Lower lobe of right lung (tissue), 2 donors: Measurements from ENCODE around the gene MAGI1. TPM values are rescaled to one million over a fixed set of nuclear protein-coding genes. Genes with fewer than 3 reads are reported as not detected.

ENCODE experiments used
- ATAC-seq, 2 donors: fragments of 200-7000 bp; cut with Tn5 transposase; one replicate each; pipeline ENCODE4 v1.9.1; 2020 to 2022; ENCODE audit warnings: mild to moderate bottlenecking in 2 of 2, moderate library complexity in 2 of 2
- DNase-seq: peaks from one replicate; pipeline ENCODE4 v3.0.0-alpha.2; 2020
- H3K27ac ChIP-seq: fragments of 200-600 bp; one replicate; pipeline ENCODE4 v1.8.0; 2022
- H3K27me3 ChIP-seq: fragments of 200-600 bp; one replicate; pipeline ENCODE4 v1.8.0; 2022; ENCODE audit warnings: low read depth
- H3K36me3 ChIP-seq: fragments of 200-600 bp; one replicate; pipeline ENCODE4 v1.8.0; 2022; ENCODE audit warnings: mild to moderate bottlenecking
- H3K4me1 ChIP-seq: fragments of 200-600 bp; one replicate; pipeline ENCODE4 v1.8.0; 2022
- H3K4me3 ChIP-seq: fragments of 200-600 bp; one replicate; pipeline ENCODE4 v1.8.0; 2022; ENCODE audit warnings: mild to moderate bottlenecking
- H3K9me3 ChIP-seq: fragments of 200-600 bp; one replicate; pipeline ENCODE4 v1.8.0; 2022
- CTCF ChIP-seq: fragments of 200-600 bp; IDR thresholded peaks from one replicate; pipeline ENCODE4 v1.8.0; 2022; ENCODE audit warnings: antibody characterized with exemption, mild to moderate bottlenecking
- intact Hi-C: fragments of 100-400 bp; cut with DNase I; formaldehyde crosslinking; loops from one replicate; pipeline ENCODE4 v1.11.0; 2022
- total RNA-seq: library from RNA; stranded (reverse); fragmentation: NEBNext Ultra II Directional; extraction: Animal tissue kit (Norgen Biotek cat#: 25700); gene quantifications from one replicate; pipeline ENCODE4 v1.2.1, GENCODE V29; 2021
- donor health status: DM: no; HTN: yes; CAD: no; lungs with severe emphysema.

MAGI1 gene
- total RNA-seq, 1 donor from 2014 or later, result 35.5 TPM

- no peaks in the 10 kb centered on the region for H3K4me1 ChIP-seq
- no peak overlapping the region for H3K27ac ChIP-seq
- no peaks in the 10 kb centered on the region for H3K27me3 ChIP-seq
- TF ChIP-seq CTCF, result no peak
- intact Hi-C loops, result no loop called here
- H3K36me3 ChIP-seq, result no peaks in the 10 kb centered on the region
- H3K4me3 ChIP-seq, result no peak overlapping the region
- DNase-seq (no peak), ATAC-seq (no peak)
- H3K9me3 ChIP-seq, result no peaks in the 10 kb centered on the region
Measured at GRCh38 chr3:65655061-65655460, 383.7 kb downstream of the MAGI1 start.

GRCh38 chr3:65653731-65654130 is 385.0 kb downstream of the MAGI1 start:
- Histone ChIP-seq H3K4me3 (no peak overlapping the region), H3K9me3 (no peaks in the 10 kb centered on the region), H3K27me3 (no peaks in the 10 kb centered on the region), H3K27ac (no peak overlapping the region), H3K36me3 (no peaks in the 10 kb centered on the region), H3K4me1 (no peaks in the 10 kb centered on the region)
- intact Hi-C loops, result no loop called here
- TF ChIP-seq CTCF, result no peak
- ATAC-seq (no peak), DNase-seq (no peak)

- H3K4me1 ChIP-seq, result no peaks in the 10 kb centered on the region
- H3K27me3 ChIP-seq, result no peaks in the 10 kb centered on the region
- intact Hi-C loops, result no loop called here
- no peak overlapping the region for H3K4me3 ChIP-seq
- TF ChIP-seq CTCF, result no peak
- no peak overlapping the region for H3K27ac ChIP-seq
- peaks cover 22% of the 10 kb centered on the region for H3K9me3 ChIP-seq
- no peaks in the 10 kb centered on the region for H3K36me3 ChIP-seq
- no peak for DNase-seq
- no peak for ATAC-seq
Measured at GRCh38 chr3:65650247-65650646, 388.5 kb downstream of the MAGI1 start.

- TF ChIP-seq CTCF, result no peak
- no peak for ATAC-seq
- Histone ChIP-seq H3K9me3 (peaks cover 22% of the 10 kb centered on the region), H3K36me3 (no peaks in the 10 kb centered on the region), H3K4me3 (no peak overlapping the region), H3K27me3 (no peaks in the 10 kb centered on the region), H3K4me1 (no peaks in the 10 kb centered on the region), H3K27ac (no peak overlapping the region)
- intact Hi-C loops, result no loop called here
- no peak for DNase-seq
Measured at GRCh38 chr3:65647369-65647768, 391.3 kb downstream of the MAGI1 start.

GRCh38 chr3:65642883-65643282 is 395.8 kb downstream of the MAGI1 start:
- Histone ChIP-seq H3K27me3 (no peaks in the 10 kb centered on the region), H3K27ac (no peak overlapping the region), H3K4me3 (no peak overlapping the region), H3K9me3 (peaks cover 18% of the 10 kb centered on the region), H3K36me3 (no peaks in the 10 kb centered on the region), H3K4me1 (no peaks in the 10 kb centered on the region)
- DNase-seq (no peak), ATAC-seq (no peak)
- no peak for TF ChIP-seq CTCF
- intact Hi-C loops, result no loop called here

GRCh38 chr3:65641777-65642176 is 396.9 kb downstream of the MAGI1 start:
- no peak for TF ChIP-seq CTCF

More at GRCh38 chr3:65641777-65642176, 396.9 kb downstream of the MAGI1 start:
- no peak overlapping the region for H3K4me3 ChIP-seq
- no peaks in the 10 kb centered on the region for H3K4me1 ChIP-seq
- H3K27ac ChIP-seq, result no peak overlapping the region
- H3K27me3 ChIP-seq, result no peaks in the 10 kb centered on the region
- intact Hi-C loops, result no loop called here
- DNase-seq (no peak), ATAC-seq (no peak)
- H3K9me3 ChIP-seq, result peaks cover 8% of the 10 kb centered on the region
- no peaks in the 10 kb centered on the region for H3K36me3 ChIP-seq
